Embryonic facial prominence (tissue), 1 donor: ENCODE results near the gene PRAC2.
A peak's percentile ranks its signal among the peaks of the same experiment; 100 is the strongest.

ENCODE experiments used
- DNase-seq: peaks from one replicate; pipeline ENCODE4 v3.0.0-alpha.2; 2016; ENCODE audit errors: extremely low spot score

The PRAC2 gene

GRCh38 chr17:48720266-48721008, 2.5 kb upstream of the PRAC2 start:
- DNase-seq: no peak

GRCh38 chr17:48721009-48721402, 2.0 kb upstream of the PRAC2 start:
- no peak for DNase-seq

DNA sequence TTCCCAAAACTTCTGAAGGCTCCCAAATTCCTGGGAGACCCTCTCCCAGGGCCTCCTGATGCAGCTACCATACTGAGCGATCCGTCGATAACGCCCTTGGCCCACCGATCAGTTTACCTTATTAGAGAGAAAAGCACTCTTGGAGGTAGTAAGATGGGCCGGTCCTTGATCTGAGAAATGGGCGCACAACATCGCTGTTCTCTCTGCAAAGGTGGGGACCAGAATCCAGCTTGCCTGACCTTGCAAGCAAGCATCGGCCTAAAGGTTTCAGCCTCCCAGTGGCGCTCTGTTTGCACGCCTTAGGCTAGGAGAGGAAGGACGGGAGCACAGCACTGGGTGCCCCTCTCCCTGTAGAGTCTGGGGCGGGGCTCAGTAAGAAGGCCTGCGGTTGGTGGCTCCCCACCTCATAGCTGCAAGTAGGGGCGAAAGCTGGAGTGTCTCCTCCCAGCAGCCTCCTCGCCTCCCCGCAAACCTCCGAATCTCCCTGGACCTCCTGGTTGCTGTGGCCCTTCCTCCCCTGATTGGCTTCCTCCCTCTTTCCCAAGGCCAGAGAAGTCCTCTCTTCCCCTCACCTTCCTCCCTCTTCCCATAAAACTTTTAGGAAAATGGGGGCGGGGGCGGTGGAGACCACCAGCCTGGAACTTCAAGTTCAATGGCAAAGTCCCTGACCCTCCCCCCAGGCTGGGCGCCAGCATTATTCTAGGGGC, 631 bp upstream of the PRAC2 start, which contains the start of gene PRAC1:
TSS of gene PRAC1 (minus strand) at position 318 of the 707 bp plus-strand sequence. CDS start at position 192, 126 bp downstream.
- no peak for DNase-seq

DNA sequence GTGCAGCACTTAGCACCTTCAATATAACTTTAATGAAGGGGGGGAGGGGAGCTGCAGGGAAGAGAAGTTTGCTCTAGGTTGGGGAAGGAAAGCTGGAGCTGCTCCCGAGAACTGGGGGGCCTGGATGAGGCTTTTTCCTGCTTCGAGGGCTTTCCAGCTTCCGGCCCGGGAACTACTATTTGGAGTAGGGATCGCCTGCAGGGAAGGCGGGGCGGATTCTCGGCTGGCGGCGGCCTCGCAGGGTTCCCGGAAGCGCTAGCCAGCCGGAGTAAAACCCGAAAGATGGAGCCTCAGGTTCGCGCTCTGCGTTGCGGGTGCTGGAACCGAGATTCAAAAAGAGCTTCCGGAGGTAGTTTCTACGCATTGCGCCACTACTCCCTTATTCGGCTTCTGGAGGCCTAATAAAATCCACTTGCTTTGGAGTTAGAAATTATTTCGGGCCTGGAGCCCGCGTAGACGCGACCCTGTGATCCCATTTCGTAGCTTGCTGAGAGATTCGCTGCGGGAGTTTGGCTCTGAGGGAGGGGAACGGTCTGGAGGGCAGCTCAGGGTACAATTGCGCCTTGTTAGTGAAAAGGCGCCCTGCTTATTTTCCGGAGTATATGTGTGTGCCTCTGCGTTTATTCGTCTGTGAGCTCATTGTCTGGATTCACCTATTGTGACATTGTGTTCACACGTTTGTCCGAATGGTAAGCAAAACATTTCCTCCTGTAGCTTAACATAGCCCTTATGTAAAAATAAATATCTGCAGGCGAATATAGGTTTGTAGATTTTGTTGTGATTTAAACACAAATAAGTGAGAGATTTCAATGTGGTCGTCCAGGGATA, 652 bp downstream of the PRAC2 start:
- DNase-seq: no peak

DNA sequence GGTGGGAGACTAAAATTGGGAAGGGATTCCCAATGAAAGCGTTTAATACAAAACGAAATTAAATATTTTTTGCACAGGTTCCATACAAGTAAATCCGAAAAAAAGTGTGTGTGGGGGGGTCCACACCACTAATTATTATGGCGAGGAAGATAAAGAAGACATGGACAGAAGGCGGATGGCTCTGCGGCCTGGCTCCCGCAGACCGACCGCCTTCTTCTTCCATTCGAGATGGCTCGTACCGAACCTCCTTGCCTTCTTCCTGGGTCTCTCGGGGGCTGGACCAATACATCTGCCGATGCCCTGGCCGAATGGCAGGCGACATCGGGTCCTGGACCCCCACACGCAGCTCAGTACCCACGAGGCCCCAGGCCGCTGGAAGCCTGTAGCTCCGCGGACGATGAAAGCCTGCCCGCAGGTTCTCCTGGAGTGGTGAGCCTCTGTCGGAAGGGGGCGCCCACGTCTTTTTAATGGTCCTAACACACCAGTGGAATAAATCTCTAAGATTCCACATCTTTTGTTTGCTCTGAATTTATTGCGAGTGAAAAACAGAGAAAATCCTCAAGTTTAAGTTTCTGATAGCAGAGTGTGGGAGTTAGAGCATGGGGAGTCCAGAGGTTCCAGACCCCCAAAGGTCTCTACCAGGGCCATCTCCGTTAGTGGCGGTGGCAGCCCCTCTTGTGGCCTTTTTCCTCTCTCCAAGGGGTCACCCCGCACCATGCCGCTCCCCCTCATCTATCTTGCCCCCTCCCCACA, 1.4 kb downstream of the PRAC2 start:
- peak; percentile 65 for DNase-seq

- DNase-seq: no peak
These were observed 2.0 kb downstream of the PRAC2 start for GRCh38 chr17:48725004-48725287.

DNA sequence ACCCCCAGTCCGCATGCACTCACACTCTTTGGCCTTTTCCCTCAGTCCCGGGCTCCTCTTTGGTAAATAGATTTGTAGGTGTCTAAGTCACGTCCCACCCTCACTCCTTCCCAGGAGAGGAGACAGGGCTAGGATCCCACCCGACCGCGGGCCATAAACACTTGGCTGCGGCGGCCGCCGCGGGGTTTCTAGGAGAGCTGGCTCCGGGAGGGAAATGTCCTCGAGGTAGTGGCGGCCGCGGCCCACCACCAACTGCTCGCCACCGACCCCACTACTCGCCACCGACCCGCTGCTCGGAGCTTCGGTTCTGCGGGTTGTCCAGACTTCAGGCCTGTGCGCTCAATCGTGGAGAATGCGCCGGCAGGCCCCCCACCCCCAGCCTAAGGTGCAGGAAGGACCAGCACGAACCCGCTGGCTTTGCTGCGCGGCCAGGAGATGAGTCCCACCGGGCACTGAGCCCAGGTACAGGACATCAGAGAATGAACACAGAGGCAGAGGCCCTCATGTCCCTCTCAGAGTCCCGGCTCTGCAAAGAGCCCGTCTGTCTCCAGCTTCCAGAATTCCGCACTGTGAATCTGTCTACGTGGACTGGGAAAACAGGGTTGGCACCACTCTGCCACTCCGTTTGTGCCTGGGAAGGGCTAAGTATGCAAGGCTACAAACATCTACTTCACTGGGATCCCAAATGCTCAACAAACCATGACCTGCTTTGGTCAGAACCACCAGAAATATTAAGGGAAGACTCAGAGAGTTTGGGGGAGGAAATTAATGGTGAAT, 2.5 kb downstream of the PRAC2 start:
- no peak for DNase-seq

GRCh38 chr17:48726114-48726915, 3.3 kb downstream of the PRAC2 start:
- DNase-seq: no peak

DNA sequence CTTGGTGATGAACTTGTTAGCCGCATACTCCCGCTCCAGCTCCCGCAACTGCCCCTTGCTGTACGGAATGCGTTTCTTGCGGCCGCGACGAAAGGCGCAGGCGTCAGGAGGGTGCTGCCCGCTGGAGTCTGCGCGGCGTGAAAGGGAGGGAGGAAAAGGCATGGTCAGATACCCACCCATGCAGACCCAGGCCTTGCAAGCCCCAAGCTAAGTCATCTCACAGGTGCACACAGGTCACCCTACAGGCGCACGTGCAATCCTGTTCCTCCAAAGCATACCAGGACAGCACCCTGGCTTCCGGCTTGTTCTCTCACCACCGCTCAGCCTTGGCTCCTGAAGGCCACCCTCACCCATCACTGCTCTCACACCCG, 3.9 kb downstream of the PRAC2 start:
- no peak for DNase-seq

DNA sequence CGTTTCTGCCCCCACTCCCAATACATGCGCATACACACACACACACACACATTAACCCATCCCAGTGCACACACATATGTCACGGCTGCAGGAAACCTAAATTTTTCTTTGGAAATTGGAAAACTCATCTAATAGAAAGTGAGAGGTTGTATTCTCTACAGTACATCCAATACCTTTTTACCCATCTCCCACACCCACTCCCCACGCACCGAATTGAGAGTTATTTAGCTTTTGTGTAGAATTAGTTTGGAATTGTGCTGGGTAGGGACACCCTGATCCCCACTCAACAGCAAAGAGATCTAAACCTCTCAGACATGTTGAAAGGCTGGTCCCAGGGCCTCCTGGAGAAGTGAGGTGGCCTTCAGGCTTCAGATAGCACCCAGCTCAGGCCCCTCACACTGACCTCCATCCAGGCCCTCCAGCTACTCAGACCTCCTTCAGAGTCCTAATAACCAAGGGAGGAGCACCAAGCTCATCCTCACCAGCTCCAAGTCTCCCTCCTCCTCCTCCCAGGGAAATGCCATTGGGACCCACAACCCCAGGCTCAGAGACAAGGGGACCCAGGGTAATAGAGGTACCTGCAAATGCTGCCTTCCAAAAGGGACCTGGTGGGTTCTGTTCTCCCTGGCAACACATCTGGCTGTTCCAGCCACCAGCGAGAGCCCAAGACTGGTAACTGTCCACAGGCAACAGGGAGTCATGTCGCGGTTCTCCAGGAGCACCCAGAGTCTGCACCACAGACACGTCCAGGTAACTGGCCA, 4.6 kb downstream of the PRAC2 start:
- no peak for DNase-seq

DNA sequence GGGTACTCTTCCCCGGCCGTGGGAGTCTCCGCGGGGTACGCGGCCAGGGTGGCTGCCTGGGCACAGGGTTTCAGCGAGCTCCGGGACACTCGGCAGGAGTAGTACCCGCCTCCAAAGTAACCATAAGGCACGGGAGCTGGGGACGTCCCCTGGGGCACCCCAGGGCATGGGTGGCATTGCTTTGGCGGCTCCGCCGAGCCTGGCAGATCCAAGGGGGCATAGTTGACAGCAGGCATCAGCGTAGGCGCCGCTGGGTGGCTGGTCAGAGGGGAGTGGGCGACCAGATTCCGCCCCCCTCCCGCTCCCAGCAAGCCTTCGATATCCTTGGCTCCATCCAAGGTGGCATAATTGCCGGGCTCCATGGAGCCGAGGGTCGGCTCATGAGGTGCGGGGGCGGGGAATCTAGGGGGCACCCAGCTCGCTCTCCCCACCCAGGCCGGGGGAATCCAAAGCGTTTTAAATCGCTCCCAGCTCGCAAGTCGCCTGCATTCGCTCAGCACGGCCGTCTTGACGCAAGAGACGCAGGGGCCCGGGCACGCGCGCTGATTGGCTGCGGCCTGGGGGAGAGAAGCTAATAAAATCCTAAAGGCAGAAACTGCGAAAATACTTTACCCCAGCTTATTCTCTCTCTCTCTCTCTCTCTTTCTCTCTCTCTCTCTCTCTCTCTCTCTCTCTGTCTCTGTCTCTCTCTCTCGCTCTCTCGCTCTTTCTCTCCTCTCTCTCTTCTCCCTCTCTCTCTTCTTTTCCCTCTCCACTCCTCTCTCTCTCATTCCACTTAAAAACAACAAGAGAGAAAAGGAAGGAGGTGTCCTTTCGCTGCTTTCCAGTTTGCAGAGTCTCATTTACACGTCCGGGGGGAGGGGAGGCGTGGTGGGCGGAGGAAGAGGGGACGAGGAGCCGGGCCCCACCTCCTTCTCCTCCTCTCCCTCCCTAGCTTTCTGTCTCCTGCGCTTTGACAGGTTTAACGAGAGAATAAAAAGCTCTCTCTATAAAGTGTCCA, 5.5 kb downstream of the PRAC2 start, which contains the start of gene HOXB13:
TSS of gene HOXB13 (minus strand) at position 519 of the 1,000 bp plus-strand sequence. CDS start at position 362, 157 bp downstream.
- DNase-seq: no peak

DNA sequence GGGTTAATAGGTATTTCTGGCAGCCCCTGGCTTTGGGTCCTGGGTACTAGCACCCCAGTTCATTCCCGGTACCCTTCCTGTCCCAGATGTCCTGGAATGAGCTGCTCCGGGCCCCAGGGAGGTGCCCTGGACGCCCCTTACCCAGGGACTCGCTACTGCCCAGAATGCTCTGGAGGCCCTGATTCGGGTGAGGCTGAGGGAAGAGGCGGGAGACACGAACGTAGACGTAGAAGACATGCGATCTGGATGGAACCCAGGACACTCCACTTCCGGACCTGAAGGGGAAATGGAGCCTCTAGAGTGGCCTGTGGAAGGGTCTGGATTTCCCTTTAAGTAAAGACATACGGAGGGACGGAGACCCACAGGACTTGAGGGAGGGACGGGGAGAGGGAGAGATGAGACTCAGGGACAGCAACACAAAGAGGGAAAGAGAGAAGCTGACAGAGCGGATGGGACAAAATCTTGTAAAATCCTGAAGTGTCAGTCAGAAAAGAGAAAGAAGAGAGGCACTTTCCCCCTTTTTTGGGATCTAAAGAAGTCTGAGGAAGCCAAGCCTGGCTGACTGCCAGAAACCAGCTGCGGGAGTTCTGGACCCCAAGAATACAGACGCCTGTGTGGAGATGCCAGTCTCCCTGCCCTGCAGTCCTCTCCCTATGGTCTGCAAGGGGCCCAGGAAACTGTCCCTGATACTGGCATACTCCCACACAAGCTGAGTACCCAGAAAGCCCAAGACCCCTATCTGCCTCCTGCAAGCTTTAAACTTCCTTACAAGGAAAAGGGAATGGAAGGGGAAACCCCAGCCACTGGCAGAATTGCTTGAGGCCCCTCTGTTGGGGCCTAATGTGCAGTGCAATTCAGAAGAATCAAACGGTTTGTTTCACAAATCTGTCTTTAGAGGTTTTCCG, 6.6 kb downstream of the PRAC2 start:
- DNase-seq: no peak

GRCh38 chr17:48730240-48730550, 7.2 kb downstream of the PRAC2 start:
- DNase-seq: no peak

- no peak for DNase-seq
These were observed 8.4 kb downstream of the PRAC2 start for GRCh38 chr17:48731355-48731754.

GRCh38 chr17:48732688-48733629, 10.0 kb downstream of the PRAC2 start:
- DNase-seq: no peak
